GM08714 (cell line): ENCODE measurements around the gene MRPL4.
"Not testable (repeated sequence)": the region's sequence is repeated elsewhere in the genome, so short reads cannot be mapped to it uniquely, and the experiment has no call there.

Experiments used
- H3K4me3 ChIP-seq: fragments of 200-500 bp; sonication (Bioruptor generic); 2 replicates; pipeline ENCODE4 v1.5.1; 2014; ENCODE audit warnings: mild to moderate bottlenecking, low read length, inconsistent platforms
- ZNF274 ChIP-seq: IDR thresholded peaks from 2 replicates; pipeline ENCODE4 v1.6.1; 2012; ENCODE audit warnings: mild to moderate bottlenecking, low read depth, low read length

The MRPL4 gene

DNA sequence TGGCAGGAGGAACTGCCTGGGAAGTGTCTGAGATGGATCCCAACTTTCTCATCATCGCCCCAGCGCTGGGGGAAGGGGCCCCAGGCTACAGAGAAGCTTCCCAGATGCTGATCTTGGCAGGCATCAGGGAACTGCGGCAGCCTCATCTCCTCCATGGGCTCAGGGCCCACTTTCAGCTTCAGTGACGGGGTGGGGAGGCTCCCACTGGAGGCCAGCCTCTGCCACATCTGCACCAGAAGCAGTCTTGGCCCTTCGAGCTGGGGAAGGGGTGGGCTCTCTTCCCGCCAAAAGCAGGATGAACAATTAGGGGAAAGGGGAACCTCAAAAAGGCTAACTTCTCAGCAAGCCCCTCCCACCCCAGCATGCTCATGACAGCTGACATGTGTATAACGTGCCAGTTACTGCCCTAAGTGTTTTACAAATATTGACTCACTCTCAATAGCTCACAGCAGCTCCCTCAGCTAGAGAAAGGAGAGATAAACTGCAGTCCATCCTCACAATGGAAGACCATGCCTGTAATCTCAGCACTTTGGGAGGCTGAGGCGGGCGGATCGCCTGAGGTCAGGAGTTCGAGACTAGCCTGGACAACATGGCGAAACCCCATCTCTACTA, 13.7 kb upstream of the MRPL4 start:
- TF ChIP-seq ZNF274 = no peak
- no peak overlapping the region for H3K4me3 ChIP-seq

DNA sequence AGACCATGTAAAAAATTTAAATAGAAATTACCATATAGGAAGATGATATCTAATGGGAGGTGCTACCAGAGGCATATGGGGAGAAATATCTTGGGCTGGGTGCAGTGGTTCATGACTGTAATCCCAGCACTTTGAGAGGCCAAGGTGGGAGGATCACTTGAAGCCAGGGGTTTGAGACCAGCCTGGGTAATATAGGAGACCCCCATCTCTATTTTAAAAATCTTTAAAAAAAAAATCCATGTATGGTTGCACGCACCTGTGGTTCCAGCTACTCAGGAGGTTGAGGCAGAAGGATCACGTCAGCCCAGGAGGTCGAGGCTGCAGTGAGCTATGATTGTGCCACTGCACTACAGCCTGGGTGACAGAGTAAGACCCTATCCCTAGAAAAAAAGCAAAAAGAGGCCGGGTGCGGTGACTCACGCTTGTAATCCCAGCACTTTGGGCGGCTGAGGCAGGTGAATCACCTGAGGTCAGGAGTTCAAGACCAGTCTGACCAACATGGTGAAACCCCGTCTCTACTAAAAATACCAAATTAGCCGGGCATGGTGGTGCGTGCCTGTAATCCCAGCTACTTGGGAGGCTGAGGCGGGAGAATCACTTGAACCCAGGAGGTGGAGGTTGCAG, 10.1 kb upstream of the MRPL4 start:
- H3K4me3 ChIP-seq = not testable (repeated sequence)

DNA sequence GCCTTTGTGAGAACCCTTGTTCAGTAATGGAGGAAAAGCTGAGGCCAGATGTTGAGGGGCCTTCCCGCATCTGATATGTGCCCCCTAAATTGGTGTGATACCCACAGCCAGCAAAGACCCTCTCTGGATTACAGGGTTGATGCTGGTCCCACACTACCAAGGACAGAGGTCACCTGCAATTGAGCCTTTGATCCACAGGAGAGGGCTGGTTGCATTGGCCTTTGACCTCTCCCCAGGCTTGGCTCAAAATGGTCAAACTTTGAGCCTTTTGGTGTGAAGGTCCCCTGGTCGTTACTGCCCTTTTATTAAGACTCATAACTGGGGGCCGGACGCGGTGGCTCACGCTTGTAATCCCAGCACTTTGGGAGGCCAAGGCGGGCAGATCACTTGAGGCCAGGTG, 8.4 kb upstream of the MRPL4 start:
- TF ChIP-seq ZNF274 = no peak
- H3K4me3 ChIP-seq = no peak overlapping the region

DNA sequence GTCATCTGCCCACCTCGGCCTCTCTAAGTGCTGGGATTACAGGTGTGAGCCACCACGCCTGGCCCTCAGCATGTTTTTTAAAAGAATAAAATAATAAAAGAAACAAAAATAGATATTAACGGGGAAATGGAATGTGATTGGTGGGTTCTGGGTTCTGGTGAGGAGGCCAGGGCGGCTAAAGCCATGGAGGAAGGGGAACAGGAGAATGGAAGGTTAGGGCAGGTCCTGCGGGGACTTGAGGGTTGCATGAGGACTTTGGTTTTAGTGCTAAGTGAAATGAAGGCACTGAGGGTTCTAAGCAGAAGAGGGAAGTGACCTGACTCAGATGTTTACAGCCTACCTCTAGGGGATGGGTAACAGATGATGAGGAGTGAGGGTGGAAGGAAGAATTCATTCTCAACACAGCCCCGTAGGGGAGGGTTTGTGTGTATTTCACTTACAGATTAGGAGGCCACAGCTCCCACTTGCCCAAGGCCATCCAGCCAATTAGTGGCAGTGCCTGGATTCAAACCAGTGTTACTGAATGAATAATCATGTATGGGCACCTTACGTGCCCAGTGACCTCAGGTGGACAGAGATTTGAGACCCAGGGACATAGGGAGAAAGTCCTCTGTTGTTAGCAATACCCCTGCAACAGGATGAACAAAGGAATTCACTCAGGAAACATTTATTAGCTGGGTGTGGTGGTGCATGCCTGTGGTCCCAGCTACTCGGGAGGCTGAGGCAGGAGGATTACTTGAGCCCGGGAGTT, 6.7 kb upstream of the MRPL4 start:
- TF ChIP-seq ZNF274 = no peak
- no peak overlapping the region for H3K4me3 ChIP-seq

DNA sequence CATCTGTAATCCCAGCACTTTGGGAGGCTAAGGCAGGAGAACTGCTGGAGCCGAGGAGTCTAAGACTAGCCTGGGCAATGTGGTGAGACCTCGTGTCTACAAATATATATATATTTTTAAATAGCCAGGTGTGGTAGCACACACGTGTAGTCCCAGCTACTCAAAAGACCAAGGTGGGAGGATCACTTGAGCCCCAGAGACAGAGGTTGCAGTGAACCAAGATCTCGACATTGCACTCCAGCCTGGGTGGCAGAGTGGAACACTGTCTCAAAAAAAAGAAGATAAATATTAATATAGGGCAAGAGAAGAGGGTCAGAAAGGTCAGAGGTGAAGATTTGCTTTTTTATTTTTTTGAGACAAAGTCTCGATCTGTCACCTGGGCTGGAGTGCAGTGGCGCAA, 5.5 kb upstream of the MRPL4 start:
- TF ChIP-seq ZNF274 = no peak
- H3K4me3 ChIP-seq = no peak overlapping the region

DNA sequence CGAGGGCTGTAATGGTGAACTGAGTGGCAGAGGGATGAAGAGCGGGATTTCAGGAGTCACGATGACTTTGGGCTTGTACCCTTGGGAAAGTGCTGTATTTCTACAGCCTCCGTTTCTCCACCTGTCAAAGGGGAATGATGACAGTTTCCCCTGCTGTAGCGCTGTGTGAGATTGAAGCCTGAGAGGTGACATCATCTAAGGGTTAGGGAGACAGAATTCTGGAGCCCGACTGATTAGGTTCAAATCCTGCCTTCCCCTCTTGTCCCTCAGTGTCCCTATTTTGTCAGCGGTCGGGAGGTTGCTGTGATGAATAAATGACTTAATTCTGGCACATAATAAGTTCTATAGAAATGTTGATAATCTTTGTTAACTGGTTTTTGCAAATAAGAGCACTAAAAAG, 693 bp downstream of the MRPL4 start:
- H3K4me3 ChIP-seq = peak overlapping the region; percentile 66
- TF ChIP-seq ZNF274 = no peak

DNA sequence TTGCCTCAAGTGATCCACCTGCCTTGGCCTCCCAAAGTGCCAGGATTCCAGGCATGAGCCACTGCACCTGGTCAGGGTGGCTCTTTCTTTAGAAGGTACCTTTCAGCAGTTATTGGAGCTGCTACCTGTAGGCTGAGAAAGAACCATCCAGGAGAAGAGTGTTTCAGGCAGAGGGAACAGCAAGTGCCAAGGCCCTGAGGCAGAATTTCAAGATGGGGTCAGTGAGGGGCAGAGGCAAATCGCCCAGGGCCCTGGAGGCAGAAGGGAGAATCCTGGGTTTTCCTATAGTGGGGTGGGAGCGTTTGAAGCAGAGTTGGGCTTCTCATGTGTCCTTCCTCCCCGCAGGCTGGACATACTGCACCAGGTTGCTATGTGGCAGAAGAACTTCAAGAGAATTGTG, 2.2 kb downstream of the MRPL4 start:
- H3K4me3 ChIP-seq = no peak overlapping the region
- TF ChIP-seq ZNF274 = no peak

DNA sequence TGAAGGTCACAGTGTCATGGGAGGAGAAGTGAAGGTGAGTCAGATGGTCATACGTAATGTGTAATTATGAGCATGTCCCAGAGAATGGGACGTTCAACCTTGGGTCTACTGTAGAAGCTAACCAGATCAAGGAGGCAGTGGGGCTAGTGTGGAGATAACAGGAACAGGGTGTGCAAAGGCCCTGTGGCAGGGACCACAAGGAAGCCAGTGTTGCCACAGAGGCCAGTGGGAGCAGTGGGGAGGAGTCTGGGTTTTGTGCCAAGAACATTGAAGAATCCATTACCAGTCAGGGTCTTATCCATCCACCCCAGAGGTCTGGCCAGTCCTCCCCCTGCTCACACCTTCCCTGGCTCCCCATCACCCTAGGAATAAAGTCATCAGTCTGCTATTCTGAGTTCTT, 3.3 kb downstream of the MRPL4 start:
- TF ChIP-seq ZNF274 = no peak
- no peak overlapping the region for H3K4me3 ChIP-seq

DNA sequence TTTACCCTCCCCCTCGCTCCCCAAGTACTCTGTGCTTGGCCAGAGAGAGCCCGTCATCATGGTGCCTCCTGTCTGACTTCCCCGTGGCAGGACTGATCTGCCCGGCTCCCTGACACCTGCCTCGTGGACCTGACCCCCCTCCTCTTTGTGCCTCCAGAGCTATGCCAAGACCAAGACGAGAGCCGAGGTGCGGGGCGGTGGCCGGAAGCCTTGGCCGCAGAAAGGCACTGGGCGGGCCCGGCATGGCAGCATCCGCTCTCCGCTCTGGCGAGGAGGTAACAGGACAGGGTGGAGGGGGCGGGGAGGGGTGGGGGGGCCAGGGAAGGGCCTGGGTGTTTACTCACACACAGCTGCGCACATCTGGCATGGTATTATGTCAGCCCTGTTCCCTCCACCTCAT, 4.5 kb downstream of the MRPL4 start:
- H3K4me3 ChIP-seq = no peak overlapping the region
- TF ChIP-seq ZNF274 = no peak

DNA sequence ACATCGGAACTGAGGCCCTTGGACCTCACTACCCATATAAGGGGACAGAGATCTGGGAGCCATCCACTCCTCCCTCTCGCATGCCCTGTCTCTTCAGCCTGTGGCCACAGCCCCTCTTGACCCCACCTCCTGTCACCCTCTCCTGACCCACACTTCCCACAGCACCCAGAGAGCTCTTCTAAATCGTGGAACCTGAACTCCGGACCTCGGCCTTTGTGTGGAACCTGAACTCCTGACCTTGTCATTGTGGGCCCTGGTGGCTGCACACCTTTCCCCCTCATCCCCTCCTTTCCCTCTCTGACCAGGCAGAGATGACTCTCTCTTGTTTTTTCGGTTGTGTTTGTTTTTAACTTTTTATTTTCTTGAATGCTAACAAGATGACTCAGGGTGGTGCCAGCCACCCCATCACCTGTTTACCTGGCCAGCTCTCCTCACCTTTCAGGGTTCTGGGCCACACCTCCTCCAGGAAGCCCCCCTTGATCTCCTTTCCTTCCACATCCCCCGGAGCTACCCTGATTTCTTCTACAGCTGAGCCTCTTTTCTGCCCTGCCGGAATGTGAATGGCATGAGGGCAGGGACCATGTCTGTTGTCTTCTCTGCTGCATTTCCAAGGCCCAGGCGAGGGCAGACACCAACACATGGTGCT, 5.1 kb downstream of the MRPL4 start:
- TF ChIP-seq ZNF274 = no peak
- H3K4me3 ChIP-seq = no peak overlapping the region

DNA sequence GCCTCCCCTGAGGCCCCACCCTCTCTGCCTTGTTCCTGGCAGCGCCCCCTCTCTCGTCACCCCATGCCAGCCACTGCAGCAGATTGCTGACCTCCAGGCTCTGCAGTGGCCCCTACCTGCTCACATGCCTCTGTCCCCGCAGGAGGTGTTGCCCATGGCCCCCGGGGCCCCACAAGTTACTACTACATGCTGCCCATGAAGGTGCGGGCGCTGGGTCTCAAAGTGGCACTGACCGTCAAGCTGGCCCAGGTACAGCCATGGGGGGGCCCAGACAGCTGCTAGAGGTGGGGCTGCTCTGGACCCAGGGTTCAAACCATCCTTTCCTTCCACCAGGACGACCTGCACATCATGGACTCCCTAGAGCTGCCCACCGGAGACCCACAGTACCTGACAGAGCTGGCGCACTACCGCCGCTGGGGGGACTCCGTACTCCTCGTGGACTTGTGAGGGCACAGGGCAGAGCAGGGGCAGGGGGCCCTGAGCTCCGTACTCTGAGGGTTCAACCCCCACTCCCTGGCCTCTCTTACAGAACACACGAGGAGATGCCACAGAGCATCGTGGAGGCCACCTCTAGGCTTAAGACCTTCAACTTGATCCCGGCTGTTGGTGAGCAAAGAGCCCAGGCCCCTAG, 6.2 kb downstream of the MRPL4 start:
- no peak overlapping the region for H3K4me3 ChIP-seq
- TF ChIP-seq ZNF274 = no peak

DNA sequence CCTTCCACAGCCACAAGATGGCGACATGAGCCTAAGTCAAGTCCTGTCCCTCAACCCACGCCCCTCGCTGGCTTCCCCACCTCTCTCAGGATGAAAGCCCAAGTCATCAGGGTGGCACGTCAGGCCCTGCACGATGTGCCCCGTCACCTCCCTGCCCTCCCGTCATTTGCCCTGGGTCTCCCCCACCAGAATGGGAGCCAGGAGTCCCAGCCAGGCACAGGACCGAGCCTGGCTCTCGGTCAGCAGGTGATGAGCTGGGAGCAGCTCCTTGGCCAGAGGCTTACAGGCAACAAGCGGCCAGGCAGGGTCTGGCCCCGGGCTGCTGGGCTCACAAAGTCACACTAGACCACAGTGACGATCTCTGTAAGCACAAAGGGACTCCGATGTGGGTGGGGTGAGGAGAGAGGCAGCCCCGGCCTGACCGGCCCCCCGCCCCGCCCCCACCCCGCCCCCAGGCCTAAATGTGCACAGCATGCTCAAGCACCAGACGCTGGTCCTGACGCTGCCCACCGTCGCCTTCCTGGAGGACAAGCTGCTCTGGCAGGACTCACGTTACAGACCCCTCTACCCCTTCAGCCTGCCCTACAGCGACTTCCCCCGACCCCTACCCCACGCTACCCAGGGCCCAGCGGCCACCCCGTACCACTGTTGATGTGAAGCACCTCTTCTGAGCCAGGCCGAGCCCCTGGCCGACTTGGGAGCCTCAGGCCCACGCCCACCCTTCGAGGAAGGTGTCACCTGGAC, 7.3 kb downstream of the MRPL4 start:
- TF ChIP-seq ZNF274 = no peak
- no peak overlapping the region for H3K4me3 ChIP-seq

DNA sequence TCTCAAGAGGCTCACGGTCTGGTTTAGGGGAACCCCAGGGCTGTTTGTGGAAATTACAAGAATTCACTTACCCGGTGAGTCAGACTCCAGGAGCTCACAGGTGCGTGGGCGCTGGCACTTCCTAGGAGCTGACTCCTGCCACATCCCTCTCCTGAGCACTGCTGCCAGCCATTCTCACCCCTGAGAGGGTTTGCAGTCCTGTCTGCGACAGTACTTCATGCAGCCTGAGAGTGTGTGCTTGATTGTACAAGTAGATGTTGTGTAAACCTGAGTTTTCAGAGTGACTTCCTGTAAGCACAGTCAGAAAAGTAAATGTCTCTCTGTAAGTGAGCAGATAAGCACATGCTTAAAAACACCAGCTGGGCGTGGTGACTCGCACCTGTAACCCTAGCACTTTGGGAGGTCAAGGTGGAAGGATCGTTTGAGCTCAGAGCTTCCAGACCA, 8.1 kb downstream of the MRPL4 start:
- no peak overlapping the region for H3K4me3 ChIP-seq
- no peak for TF ChIP-seq ZNF274

DNA sequence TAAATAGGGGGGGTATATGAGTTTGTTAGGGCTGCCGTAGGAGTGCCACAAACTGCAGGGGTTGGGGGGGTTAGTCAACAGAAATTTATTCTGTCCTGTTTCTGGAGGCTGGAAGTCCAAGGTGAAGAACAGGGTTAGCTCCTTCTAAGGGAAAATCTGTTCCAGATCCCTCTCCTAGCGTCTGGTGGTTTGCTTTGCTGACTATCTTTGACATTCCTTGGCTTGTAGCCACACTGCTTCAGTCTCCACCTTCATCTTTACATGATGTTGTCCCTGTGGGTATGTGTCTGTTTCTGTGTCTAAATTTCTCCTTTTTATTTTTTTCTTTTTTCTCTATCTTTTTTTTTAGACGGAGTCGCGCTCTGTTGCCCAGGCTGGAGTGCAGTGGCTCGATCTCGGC, 10.8 kb downstream of the MRPL4 start:
- no peak for TF ChIP-seq ZNF274
- no peak overlapping the region for H3K4me3 ChIP-seq
